A549 (cell line): ENCODE measurements around the gene CNTN2.

ENCODE experiments used
- BHLHE40 ChIP-seq: IDR thresholded peaks from 2 replicates; pipeline ENCODE4 v1.6.1; 2012; ENCODE audit warnings: low read depth, low read length, inconsistent platforms
- CEBPB ChIP-seq, 2 experiments: fragments of >200 bp in 1 of 2; sonication (Bioruptor Twin) in 1 of 2; formaldehyde crosslinking in 1 of 2; IDR thresholded peaks; 2 replicates each; pipeline ENCODE4 v1.6.1; 2012 to 2016
- CHD2 ChIP-seq: fragments of 150-350 bp; IDR thresholded peaks from 2 replicates; pipeline ENCODE4 v1.6.1; 2014; ENCODE audit warnings: low read length; ENCODE audit not compliant: partially characterized antibody
- CHD4 ChIP-seq: fragments of 200-600 bp; sonication (generic); IDR thresholded peaks from 2 replicates; pipeline ENCODE4 v1.6.1; 2016; ENCODE audit warnings: antibody characterized with exemption, mild to moderate bottlenecking, borderline replicate concordance
- CTCF ChIP-seq: fragments of >200 bp; sonication (Bioruptor Twin); formaldehyde crosslinking; IDR thresholded peaks from 3 replicates; pipeline ENCODE4 v1.5.1; 2016
- HDAC2 ChIP-seq: fragments of 200-600 bp; sonication (generic); IDR thresholded peaks from 2 replicates; pipeline ENCODE4 v1.6.1; 2016
- KDM1A ChIP-seq: fragments of 200-600 bp; sonication (generic); IDR thresholded peaks from 2 replicates; pipeline ENCODE4 v1.6.1; 2016; ENCODE audit warnings: low read depth, mild to moderate bottlenecking
- MAX ChIP-seq: IDR thresholded peaks from 2 replicates; pipeline ENCODE4 v1.6.1; 2012
- MAZ ChIP-seq: fragments of 150-350 bp; IDR thresholded peaks from 2 replicates; pipeline ENCODE4 v1.6.1; 2014; ENCODE audit warnings: antibody characterized with exemption, low read depth, low read length, borderline replicate concordance
- NR3C1 ChIP-seq: fragments of >200 bp; sonication (Bioruptor Twin); formaldehyde crosslinking; IDR thresholded peaks from 3 replicates; pipeline ENCODE4 v1.6.1; 2017
- POLR2A ChIP-seq: IDR thresholded peaks from 2 replicates; pipeline ENCODE4 v1.6.1; 2012; ENCODE audit warnings: mild to moderate bottlenecking, low read length
- SMC3 ChIP-seq: fragments of >200 bp; sonication (Bioruptor Twin); formaldehyde crosslinking; IDR thresholded peaks from 3 replicates; pipeline ENCODE4 v1.6.1; 2018; ENCODE audit warnings: inconsistent platforms
- TFCP2L1 ChIP-seq: fragments of 250-450 bp; sonication (Bioruptor Pico); IDR thresholded peaks from 2 replicates; pipeline ENCODE4 v1.5.0; 2021; ENCODE audit warnings: mild to moderate bottlenecking

DNA sequence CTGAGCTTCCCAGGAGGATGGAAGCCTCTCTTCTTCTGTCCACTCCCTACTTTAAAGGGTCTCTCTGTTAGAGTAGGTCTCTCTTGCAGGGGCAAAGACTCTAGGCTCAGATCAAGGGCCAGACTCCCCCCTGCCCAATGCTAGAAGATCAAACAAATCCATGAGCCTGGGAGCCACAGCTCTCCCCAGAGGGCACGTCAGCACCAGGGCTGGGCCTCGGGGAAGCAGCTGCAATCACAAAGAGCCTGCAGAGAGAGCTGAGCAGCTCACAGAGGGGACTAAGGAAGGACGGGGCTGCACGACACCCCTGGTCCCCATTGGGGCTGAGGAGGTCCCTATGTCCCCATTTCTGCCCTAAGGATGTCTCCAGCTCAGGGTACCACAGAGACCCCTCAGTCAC lies 3.9 kb downstream of the CNTN2 start:
- TF ChIP-seq CTCF (no peak), BHLHE40 (no peak), CEBPB (IDR thresholded peaks at IDR 0.05) (no peak), HDAC2 (no peak), TFCP2L1 (CRISPR knock-in tag) (no peak), MAX (no peak), POLR2A (no peak), SMC3 (no peak), CHD4 (no peak), CHD2 (no peak), MAZ (no peak), NR3C1 (no peak), KDM1A (no peak)
